ENCODE data around the gene CSKMT. TPM values are rescaled to one million over a fixed set of nuclear protein-coding genes. Genes with fewer than 3 reads are reported as not detected.
"Not testable (repeated sequence)": the region's sequence is repeated elsewhere in the genome, so short reads cannot be mapped to it uniquely, and the experiment has no call there.

Gene CSKMT
- total RNA-seq, 3 donors from 2014 or later, result 5.4 to 16.1 (median 5.8) TPM

GRCh38 chr11:62687508-62688396 lies 22.6 kb downstream of the CSKMT start:
- H3K27ac ChIP-seq, result peak overlapping the region; percentile 40 to 82
- intact Hi-C loops (cut with DNase I; ENCODE audit: low total_unique reads), result no loop called here

GRCh38 chr11:62688491-62688890 lies 23.4 kb downstream of the CSKMT start:
- no peaks in the 10 kb centered on the region for H3K9me3 ChIP-seq
- H3K4me1 ChIP-seq, result no peaks in the 10 kb centered on the region
- no peak for TF ChIP-seq POLR2AphosphoS5 (IDR thresholded peaks at IDR 0.05)
- no peak for TF ChIP-seq CTCF (IDR thresholded peaks at IDR 0.05)
- no peak for TF ChIP-seq POLR2A (IDR thresholded peaks at IDR 0.05)
- H3K4me3 ChIP-seq, result peak overlapping the region; percentile 35 to 56 (median 38)
- intact Hi-C loops (cut with DNase I; ENCODE audit: low total_unique reads), result no loop called here
- H3K27me3 ChIP-seq, result no peaks in the 10 kb centered on the region
- H3K36me3 ChIP-seq, result no peaks in the 10 kb centered on the region
- H3K27ac ChIP-seq, result peak overlapping the region; percentile 40 to 82
- no peak for DNase-seq (ENCODE audit: low spot score in 2 of 2)

More at GRCh38 chr11:62687508-62688396, 22.6 kb downstream of the CSKMT start:
- no peak for TF ChIP-seq CTCF (IDR thresholded peaks at IDR 0.05)
- TF ChIP-seq POLR2A (IDR thresholded peaks at IDR 0.05), result no peak
- TF ChIP-seq POLR2AphosphoS5 (IDR thresholded peaks at IDR 0.05), result no peak
- no peak for DNase-seq (ENCODE audit: low spot score in 2 of 2)
- H3K4me1 ChIP-seq, result no peaks in the 10 kb centered on the region
- H3K36me3 ChIP-seq, result no peaks in the 10 kb centered on the region
- no peaks in the 10 kb centered on the region for H3K9me3 ChIP-seq
- peak overlapping the region; percentile 35 to 56 (median 38) for H3K4me3 ChIP-seq
- H3K27me3 ChIP-seq, result no peaks in the 10 kb centered on the region

- Histone ChIP-seq H3K4me1 (no peaks in the 10 kb centered on the region), H3K27me3 (no peaks in the 10 kb centered on the region), H3K36me3 (no peaks in the 10 kb centered on the region), H3K9me3 (no peaks in the 10 kb centered on the region), H3K27ac (peak within 1 kb of the TSS; percentile 43 to 91), H3K4me3 (peak within 1 kb of the TSS; percentile 35 to 56 (median 38))
- DNase-seq (ENCODE audit: low spot score in 2 of 2), result peak in 1 of 2 donors; percentile 53
- intact Hi-C loops (cut with DNase I; ENCODE audit: low total_unique reads), result no loop called here
- TF ChIP-seq POLR2AphosphoS5 (IDR thresholded peaks at IDR 0.05), result peak; percentile 30 to 99 (median 52)
- no peak for TF ChIP-seq POLR2A (IDR thresholded peaks at IDR 0.05)
Measured at GRCh38 chr11:62689421-62690183, 24.5 kb downstream of the CSKMT start, which contains the start of gene LRRN4CL. TSS of gene LRRN4CL (minus strand) at chr11:62689530. CDS start at chr11:62688508, 1,022 bp downstream.

- not testable (repeated sequence) for H3K27me3 ChIP-seq; DNase-seq (ENCODE audit: low spot score in 2 of 2); H3K4me1 ChIP-seq; H3K9me3 ChIP-seq; H3K36me3 ChIP-seq; H3K27ac ChIP-seq; H3K4me3 ChIP-seq
- intact Hi-C loops (cut with DNase I; ENCODE audit: low total_unique reads), result loop anchor here (1.0 kb wide), 1 partner anchor 21 kb away; the partner anchor contains the start of gene LBHD1
Measured at GRCh38 chr11:62693624-62694023, 28.5 kb downstream of the CSKMT start.

GRCh38 chr11:62694455-62695167 lies 29.5 kb downstream of the CSKMT start:
- peak overlapping the region in 1 of 2 donors; percentile 38 for H3K27ac ChIP-seq
- intact Hi-C loops (cut with DNase I; ENCODE audit: low total_unique reads), result loop anchor here (1.0 kb wide), 1 partner anchor 22 kb away; the partner anchor contains the start of gene LBHD1
- peak; percentile 66 to 68 for DNase-seq (ENCODE audit: low spot score in 2 of 2)

More at GRCh38 chr11:62694455-62695167, 29.5 kb downstream of the CSKMT start:
- H3K9me3 ChIP-seq, result no peaks in the 10 kb centered on the region
- no peak overlapping the region for H3K4me3 ChIP-seq
- no peaks in the 10 kb centered on the region for H3K36me3 ChIP-seq
- TF ChIP-seq POLR2A (IDR thresholded peaks at IDR 0.05), result no peak
- peak; percentile 45 to 72 (median 62) for TF ChIP-seq CTCF (IDR thresholded peaks at IDR 0.05)
- TF ChIP-seq POLR2AphosphoS5 (IDR thresholded peaks at IDR 0.05), result peak in 1 of 3 donors; percentile 23
- no peaks in the 10 kb centered on the region for H3K27me3 ChIP-seq
- H3K4me1 ChIP-seq, result no peaks in the 10 kb centered on the region
